NCI-H2081 (cell line): ENCODE data around the gene ZBTB16.
A peak's percentile ranks its signal among the peaks of the same experiment; 100 is the strongest.

Source experiments
- DNase-seq, 2 experiments: peaks; one replicate each; lab custom pipeline; 2025; lab: John Stamatoyannopoulos, UW

The ZBTB16 gene

DNA sequence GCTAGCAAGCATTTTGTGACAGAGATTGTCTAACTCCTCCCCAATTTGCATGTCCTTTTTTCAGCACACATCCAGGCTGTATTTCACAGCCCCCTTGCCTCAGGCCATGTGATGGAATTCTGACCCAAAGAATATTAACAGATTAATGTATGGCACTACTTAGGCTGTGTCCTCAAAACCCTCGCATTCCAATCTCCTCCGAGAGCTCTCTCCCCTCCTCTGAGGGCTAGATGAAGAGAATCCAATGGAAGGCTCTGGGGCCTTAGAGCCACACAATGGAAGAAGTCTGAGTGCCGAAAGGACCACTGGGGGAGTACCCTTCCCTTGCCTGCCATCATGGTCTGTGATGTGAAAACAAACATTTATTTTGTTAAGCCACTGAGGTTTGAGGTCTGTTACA is 223.0 kb downstream of the ZBTB16 start:
- DNase-seq: no peak

DNA sequence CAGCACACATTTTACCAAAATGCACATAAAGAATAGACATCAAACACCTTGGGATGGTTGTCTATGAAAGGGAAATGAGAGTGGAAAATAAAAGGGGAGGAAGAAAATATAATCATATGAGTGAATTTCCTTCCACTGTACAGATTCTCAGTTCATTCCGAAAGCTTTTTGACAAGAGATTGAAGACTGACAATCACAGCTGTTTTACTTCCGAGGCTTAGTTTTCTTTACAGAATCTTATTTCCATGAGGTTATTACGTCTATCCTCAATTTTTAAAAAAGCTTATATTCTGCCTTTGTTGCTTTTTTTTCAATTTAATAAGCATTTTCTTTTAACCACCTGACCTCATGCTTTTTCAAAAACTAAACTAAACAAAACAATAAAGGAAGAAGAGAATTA is 223.9 kb downstream of the ZBTB16 start:
- no peak for DNase-seq

DNA sequence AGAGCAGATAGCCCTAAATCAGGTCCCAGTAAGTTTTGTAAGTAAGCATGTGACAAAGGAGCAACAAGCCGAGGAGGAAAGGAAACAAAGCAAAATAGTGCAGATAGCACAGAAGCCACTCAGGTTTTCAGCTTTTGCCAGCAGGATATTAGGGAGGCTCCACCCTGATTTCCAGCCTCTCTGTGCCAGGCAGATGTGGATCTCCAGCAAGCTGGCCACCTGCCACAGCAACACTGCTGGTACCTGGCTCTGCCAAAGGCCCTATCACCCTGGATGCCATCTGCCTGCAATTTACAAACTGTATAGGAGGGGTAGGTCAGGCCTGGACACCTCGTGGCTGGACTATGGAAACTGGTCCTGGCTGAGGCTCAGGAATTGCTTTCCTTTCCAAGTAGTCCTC is 224.5 kb downstream of the ZBTB16 start:
- DNase-seq: peak; percentile 36 to 91

DNA sequence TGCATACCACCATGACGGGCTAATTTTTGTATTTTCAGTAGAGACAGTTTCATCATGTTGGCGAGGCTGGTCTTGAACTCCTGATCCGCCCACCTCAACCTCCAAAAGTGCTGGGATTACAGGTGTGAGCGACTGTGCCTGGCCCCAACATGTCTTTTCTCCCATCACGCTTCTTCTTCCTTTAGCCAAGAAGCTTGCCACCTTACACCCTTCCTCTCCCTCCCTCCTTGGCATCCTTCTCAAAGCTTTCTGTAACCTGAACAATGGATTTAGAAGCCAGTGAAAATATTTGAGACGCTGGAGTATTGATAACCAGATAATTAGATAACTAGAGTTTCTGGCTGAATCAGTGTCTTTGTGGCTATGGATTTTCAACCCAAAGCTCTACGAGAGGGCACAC is 225.4 kb downstream of the ZBTB16 start:
- DNase-seq: no peak

DNA sequence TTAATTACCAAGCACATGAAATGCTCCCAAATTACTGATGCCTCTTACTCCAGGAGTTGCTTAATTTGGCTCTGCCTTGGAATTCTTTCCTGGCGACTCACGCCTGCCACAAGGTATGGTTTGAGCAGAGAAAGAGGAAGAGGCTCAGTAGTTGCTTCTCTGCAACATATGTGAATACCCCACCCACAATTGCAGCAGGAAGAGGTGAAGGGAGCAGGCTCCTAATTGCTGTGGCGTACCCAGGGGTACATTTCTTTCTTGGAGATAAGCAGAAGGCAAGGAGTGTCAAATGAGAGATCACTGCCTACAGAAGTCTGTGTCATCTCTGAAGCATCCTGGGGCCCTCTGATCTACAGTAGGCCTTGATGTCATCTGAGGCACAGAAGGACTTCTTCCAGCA is 226.1 kb downstream of the ZBTB16 start:
- no peak for DNase-seq

DNA sequence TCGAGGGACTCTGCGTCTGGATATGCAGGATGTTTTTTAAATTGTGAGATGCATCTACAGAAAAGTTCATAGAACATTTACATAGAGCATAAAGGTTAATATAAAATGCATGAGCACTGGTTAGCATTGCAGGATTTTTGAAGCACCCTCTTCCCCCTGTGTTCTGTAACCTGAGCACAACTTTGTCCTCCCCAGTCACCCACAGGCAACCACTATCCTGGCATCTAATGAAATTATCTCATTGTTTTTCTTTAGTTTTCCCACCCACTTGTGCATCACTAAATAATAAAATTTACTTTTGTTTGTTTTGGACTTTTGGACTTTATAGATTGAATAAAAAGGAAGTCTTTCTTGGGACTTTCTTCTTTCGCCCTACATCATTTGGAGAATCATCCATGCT is 226.7 kb downstream of the ZBTB16 start:
- no peak for DNase-seq

DNA sequence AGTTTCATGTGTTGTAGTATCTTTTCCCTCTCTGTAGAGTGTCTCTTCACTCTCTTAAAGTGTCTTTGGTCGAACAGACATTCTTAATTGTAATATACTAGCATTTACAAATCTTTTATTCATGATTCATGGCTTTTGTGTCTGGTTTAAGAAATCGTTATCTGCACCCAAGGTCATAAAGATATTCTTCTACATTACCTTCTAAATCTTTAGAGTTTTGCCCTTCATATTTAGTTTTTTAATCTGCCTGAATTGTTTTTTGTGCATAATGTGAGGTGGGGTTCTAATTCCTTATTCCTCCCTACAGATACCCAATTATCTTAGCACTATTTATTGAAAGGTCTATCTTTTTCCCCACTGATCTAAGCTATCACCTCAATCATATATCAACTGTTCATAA is 227.6 kb downstream of the ZBTB16 start:
- no peak for DNase-seq

DNA sequence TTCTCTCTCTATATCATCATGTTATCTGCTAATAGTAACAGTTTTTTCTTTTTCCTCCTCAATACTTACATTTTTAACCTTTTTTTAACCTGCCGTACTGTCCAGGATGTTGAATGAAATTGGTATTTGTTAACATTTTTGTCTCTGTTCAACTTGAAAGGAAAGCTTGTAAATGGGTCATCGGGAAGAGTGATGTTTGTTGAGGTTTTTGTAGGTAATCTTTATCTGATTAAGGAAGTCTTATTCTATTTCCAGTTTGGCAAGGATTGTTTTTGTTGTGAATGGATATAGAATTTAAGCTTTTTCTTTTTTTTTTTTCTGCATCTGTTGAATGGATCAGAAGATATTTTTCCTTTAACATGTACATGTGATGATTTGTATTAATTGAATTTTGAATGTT is 228.6 kb downstream of the ZBTB16 start:
- no peak for DNase-seq

DNA sequence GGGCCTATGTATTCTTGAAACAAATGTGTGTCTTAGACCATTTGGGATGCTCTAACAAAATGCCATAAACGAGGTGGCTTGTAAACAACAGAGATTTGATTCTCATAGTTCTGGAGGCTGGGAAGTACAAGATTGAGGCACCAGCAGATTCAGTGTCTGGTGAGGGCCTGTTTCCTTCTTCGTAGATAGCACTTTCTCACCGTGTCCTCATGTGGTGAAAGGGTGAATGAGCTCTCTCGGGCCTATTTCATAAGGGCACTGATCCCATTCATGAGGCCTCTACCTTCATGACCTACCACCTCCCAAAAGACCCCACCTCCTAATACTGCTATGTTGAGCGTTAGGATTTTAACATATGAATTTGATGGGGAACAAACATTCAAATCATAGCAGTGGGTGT is 230.3 kb downstream of the ZBTB16 start:
- no peak for DNase-seq

DNA sequence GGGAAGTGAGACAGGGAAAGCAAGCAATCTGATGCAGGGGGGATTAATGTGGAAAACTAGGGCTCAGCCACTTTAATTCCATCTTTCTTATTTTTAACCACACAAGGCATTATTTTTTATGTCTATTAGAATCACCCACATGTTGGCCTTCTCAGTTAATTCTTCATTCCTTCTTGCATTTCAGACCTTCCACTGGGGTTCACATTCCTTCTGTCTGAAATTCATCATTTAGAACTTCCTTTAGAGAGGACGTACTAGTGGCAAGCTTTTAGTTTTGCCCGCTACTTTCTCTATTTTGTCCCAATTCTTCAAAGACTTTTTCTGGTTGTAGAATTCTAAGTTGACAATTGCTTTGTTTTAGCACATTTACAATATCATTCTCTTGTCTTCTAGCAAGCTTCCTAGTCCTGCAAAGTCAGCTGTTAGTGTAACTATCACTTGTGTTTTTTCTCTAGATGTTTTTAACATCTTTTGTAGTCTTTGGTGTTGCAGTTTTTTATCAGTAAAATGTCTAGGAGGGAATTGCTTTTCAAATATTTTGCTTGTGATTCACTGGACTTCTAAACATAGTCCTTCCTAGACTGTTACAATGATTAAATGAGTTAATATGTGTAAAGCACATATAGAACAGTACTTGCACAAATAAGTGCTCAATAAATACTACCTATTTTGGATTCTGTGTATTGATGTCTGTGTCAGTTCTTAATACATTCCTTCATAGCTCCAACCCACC is 231.2 kb downstream of the ZBTB16 start:
- DNase-seq: no peak

DNA sequence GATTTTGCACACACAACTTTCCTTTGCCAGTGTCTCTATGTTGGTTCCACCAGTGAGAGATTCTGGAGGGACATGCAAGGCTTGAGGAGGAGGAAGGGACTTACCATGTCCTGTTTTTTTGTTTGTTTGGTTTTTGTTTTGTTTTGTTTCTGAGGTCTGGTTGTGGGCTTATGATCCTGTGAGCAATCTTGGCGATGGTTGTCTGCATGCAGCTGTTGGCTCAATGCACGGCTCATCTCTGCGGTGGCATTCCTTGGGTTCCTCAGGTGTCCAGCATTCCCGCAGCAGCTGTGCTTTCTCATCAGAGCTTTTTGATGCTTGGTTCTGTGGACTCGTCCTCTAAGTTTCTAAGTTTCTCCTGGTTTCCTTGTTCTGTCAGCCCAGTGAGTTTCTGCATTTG is 231.9 kb downstream of the ZBTB16 start:
- no peak for DNase-seq

DNA sequence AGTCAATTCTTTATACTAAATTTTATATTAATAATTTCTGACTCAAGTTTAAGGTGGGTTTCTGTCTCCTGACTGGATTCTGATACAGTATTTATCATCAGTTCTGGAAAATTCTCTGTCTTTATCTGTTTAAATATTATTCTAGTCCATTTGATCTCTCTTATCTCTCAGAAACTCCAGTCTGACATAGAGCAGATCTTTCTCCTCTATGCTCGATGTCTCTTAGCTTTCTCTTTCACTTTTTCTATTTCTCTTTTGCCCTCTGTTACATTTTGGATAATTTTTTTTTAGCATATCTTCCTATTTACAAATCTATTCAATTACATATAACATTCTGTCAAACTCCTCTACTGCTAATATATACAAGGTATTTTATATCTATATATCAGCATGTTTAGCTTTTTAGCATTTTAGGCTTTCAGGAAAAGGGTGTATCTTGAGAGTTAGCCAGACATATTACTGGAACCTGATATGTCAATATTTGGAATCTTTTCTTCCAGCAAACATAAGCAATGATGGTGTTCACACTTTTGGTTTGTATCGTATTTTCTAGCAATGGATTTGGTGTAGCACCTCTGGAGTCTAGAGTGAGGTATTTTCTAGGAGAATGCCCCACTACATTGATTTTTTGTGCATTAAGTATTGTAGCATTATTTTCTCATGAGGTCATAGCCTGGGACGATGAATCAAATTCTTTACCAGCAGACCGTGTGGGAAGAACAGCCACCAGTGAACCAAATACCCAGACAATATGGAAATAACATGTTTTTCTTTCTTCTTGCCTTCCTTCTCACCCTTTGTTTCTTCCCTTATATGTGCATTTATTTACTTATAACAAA is 232.6 kb downstream of the ZBTB16 start:
- no peak for DNase-seq

DNA sequence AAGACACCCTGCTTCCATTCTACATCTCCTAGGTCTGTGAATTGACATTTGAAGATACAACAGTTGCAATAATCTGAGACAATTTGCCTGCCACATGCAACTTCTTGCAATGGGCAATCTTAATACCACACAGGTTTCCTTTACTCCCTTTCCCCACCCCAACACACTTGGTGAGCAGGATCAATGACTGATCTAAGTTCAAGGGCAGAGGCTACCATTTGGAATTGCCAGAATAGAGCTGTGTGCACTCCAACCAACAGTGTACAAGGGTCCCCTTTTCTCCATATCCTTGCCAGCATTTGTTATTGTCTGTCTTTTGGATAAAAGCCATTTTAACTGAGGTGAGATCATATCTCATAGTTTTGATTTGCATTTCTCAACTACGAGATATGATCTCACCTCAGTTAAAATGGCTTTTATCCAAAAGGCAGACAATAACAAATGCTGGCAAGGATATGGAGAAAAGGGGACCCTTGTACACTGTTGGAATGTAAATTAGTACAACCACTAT is 233.7 kb downstream of the ZBTB16 start:
- DNase-seq: no peak

DNA sequence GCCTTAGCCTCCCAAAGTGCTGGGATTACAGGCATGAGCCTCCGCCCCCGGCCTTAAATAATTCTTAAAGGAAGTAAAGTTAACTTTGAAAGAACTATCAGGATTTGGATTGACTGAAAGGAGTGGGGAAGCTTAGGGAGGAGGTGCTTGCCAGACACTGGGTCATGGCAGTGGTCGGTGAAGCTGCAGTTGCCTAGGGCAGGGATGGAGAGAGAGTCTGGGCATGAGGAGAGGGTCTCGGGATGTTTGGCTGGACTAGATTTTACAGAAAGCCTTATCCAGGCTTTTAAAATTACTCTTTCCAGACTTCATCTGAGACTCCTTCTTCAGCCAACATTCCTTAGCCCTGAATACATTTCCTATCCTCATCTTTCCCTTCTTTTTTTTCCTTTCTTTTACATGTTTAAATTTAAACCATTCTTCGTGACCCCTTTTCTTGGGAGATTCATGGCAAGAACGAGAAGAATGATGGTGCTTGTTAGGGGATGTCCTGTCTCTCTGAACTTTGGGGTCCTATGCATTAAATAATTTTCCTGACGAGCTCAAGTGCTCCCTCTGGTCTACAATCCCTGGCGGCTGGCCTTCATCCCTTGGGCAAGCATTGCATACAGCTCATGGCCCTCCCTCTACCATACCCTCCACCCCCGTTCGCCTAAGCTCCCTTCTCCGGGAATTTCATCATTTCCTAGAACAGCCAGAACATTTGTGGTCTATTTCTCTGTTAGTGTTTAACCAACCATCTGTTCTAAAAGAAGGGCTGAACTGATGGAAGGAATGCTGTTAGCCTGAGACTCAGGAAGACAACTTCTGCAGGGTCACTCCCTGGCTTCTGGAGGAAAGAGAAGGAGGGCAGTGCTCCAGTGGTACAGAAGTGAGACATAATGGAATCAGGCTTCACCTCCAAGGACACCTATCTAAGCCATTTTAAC is 236.4 kb downstream of the ZBTB16 start, which contains the start of gene NNMT:
TSS of gene NNMT (plus strand) at position 724 of the 929 bp plus-strand sequence. CDS start at position 882, 158 bp downstream.
- DNase-seq: no peak

DNA sequence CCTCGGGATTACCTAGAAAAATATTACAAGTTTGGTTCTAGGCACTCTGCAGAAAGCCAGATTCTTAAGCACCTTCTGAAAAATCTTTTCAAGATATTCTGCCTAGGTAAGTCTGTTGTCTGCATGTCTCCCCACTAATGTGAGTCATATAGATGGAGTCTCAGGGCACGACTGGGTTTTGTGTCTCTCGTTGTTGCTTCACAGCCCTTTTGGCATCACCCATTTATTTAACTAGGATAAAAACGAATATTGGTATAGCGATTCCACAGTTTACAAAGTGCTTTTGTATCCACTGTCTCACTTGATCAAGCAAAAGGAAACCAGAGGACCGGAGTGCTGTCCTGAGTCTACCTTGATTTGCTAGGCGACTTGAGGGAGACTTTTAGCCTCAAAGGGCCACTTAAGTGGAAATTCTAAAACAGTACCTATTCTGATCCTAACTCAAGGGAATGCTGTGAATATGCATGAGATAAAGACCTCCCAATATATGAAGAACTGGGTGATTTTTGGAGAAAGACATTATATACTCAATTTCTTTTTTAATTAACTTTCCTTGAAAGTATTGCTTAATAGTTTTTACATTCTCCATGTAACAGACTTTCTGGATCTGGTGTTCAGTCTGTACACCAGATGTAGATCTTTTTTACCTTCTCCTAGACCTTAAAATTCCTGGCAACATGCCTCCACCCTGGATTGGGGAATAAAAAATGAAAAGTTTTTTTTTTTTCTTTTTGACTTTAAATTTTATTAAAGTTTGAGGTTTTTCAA is 237.3 kb downstream of the ZBTB16 start:
- DNase-seq: no peak

DNA sequence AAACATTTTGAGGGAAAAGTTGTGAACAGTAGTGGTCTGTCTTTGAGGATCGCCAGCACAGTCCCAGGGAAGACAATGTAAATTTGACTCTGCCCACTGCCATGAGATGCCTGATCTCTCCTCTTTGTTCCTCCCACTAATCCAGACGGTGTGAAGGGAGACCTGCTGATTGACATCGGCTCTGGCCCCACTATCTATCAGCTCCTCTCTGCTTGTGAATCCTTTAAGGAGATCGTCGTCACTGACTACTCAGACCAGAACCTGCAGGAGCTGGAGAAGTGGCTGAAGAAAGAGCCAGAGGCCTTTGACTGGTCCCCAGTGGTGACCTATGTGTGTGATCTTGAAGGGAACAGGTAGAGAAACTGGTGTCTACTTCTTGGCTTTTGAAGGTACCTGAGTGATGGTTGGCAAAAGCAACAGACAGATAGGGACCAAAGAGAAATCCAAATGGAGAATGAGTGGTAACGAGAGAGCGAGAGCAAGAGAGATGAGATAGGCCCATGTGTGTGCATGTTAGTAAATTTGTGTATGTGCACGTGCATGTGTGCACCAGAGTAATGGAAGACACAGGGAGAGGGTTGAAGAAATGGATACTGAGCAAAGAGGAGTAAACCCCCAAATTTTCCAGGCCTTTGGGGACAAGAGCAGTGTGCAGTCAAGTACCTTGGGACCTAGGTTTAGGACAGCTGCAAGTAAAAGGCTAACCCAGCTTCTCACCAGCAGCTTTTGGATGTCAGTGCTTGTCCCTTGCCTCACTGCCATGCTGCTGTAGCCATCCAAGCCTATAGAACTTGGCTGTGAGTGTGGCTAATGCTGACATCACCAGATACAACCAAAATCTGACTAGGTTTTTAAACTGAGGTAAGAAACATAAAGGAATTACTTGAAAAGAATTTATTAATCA is 238.5 kb downstream of the ZBTB16 start:
- DNase-seq: no peak

DNA sequence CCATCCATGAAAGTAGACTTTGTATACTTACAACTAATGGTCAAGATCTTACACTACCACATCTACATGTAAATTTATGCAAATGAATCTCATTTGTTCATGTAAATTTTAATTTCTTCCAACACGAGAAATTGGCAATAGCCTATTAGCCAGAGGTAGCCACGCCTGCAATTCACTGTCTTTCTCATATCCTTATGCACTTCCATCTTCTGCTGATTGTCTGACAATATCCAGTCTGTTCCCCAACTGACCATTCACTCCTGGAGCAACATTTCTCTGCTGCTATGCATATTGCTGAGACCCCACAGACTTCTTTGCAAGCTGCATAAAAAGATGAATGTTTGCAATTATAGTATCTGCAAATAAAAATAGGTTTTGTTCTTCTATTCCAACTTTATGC is 239.2 kb downstream of the ZBTB16 start:
- no peak for DNase-seq
